Measurements from ENCODE around the gene SP9.

DNA sequence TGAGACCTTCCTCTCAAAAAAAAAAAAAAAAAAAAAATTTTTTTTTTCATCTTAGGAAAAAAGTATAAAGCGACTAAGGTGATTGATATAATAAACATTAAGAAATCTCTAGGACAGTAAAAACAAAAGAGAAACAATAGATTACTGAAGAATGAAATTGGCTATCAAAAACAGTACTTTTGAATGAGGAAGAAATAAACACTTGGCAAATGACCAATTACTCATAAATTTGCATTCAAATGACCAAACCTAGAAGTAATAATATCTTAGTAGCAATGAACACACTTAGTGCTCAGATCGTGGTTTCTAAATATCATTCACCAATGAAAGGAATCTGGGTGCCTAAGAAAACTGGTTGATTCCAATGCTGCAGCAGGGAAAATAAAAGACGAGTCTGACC lies 50.4 kb downstream of the SP9 start:
- TF ChIP-seq, protein P1, sequence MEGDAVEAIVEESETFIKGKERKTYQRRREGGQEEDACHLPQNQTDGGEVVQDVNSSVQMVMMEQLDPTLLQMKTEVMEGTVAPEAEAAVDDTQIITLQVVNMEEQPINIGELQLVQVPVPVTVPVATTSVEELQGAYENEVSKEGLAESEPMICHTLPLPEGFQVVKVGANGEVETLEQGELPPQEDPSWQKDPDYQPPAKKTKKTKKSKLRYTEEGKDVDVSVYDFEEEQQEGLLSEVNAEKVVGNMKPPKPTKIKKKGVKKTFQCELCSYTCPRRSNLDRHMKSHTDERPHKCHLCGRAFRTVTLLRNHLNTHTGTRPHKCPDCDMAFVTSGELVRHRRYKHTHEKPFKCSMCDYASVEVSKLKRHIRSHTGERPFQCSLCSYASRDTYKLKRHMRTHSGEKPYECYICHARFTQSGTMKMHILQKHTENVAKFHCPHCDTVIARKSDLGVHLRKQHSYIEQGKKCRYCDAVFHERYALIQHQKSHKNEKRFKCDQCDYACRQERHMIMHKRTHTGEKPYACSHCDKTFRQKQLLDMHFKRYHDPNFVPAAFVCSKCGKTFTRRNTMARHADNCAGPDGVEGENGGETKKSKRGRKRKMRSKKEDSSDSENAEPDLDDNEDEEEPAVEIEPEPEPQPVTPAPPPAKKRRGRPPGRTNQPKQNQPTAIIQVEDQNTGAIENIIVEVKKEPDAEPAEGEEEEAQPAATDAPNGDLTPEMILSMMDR (IDR thresholded peaks at IDR 0.05) = no peak
- TF ChIP-seq JUN (IDR thresholded peaks at IDR 0.05) (no peak), EHMT2 (IDR thresholded peaks at IDR 0.05; ENCODE audit: low read depth) (no peak), CHD2 (IDR thresholded peaks at IDR 0.05; ENCODE audit: low read length, partially characterized antibody) (no peak)
- TF ChIP-seq, protein P2, sequence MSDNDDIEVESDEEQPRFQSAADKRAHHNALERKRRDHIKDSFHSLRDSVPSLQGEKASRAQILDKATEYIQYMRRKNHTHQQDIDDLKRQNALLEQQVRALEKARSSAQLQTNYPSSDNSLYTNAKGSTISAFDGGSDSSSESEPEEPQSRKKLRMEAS (IDR thresholded peaks at IDR 0.05) = no peak
- TF ChIP-seq, protein P3, sequence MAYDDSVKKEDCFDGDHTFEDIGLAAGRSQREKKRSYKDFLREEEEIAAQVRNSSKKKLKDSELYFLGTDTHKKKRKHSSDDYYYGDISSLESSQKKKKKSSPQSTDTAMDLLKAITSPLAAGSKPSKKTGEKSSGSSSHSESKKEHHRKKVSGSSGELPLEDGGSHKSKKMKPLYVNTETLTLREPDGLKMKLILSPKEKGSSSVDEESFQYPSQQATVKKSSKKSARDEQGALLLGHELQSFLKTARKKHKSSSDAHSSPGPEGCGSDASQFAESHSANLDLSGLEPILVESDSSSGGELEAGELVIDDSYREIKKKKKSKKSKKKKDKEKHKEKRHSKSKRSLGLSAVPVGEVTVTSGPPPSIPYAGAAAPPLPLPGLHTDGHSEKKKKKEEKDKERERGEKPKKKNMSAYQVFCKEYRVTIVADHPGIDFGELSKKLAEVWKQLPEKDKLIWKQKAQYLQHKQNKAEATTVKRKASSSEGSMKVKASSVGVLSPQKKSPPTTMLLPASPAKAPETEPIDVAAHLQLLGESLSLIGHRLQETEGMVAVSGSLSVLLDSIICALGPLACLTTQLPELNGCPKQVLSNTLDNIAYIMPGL (CRISPR knock-in tag; IDR thresholded peaks at IDR 0.05; ENCODE audit: borderline replicate concordance) = no peak
